Keratinocyte (primary cell): ENCODE results near the gene APBB2. TPM values are rescaled to one million over a fixed set of nuclear protein-coding genes. Genes with fewer than 3 reads are reported as not detected.

Source experiments
- DNase-seq: peaks from one replicate; pipeline ENCODE4 v3.0.0-alpha.2; 2011; ENCODE audit warnings: low read depth, missing footprints, low spot score
- FAIRE-seq: peaks from 2 replicates; lab custom pipeline; 2011; peaks lifted over from hg19 to GRCh38; lab: Jason Lieb, UNC
- H2AFZ ChIP-seq: 2 replicates; pipeline ENCODE4 v1.6.0; 2012; ENCODE audit warnings: low read length, control low read depth, inconsistent platforms; ENCODE audit not compliant: control insufficient read depth
- H3K27ac ChIP-seq: 2 replicates; pipeline ENCODE4 v1.5.1; 2011; ENCODE audit warnings: low read length; ENCODE audit not compliant: control insufficient read depth, insufficient read depth
- H3K27me3 ChIP-seq: 3 replicates; pipeline ENCODE4 v1.6.0; 2011; ENCODE audit warnings: low read length; ENCODE audit not compliant: control insufficient read depth, insufficient read depth; ENCODE audit errors: extremely low read depth
- H3K36me3 ChIP-seq, 2 experiments: 2 replicates in 1 of 2; 3 replicates in 1 of 2; pipeline ENCODE4 v1.5.1; 2011; ENCODE audit warnings: low read length in 2 of 2, mild to moderate bottlenecking in 1 of 2; ENCODE audit not compliant: control insufficient read depth in 2 of 2, insufficient read depth in 2 of 2; ENCODE audit errors: extremely low read depth in 1 of 2
- H3K4me1 ChIP-seq: 3 replicates; pipeline ENCODE4 v1.5.1; 2011; ENCODE audit warnings: low read length; ENCODE audit not compliant: control insufficient read depth, insufficient read depth; ENCODE audit errors: extremely low read depth
- H3K4me2 ChIP-seq: 3 replicates; pipeline ENCODE4 v1.6.0; 2011; ENCODE audit warnings: low read depth, low read length; ENCODE audit not compliant: control insufficient read depth, insufficient read depth; ENCODE audit errors: extremely low read depth
- H3K4me3 ChIP-seq, 3 experiments: fragments of 200-600 bp in 1 of 3; sonication (generic) in 1 of 3; 2 replicates in 2 of 3; 3 replicates in 1 of 3; pipeline ENCODE4 v1.5.1; 2011 to 2016; ENCODE audit warnings: low read length in 3 of 3, mild to moderate bottlenecking in 3 of 3, control low read depth in 2 of 3, inconsistent platforms in 1 of 3, low read depth in 1 of 3, mixed read lengths in 1 of 3, mixed run types in 1 of 3, moderate library complexity in 1 of 3; ENCODE audit not compliant: control insufficient read depth in 2 of 3, insufficient read depth in 2 of 3; ENCODE audit errors: extremely low read depth in 1 of 3
- H3K79me2 ChIP-seq: 2 replicates; pipeline ENCODE4 v1.6.0; 2012; ENCODE audit warnings: low read length; ENCODE audit not compliant: control insufficient read depth, insufficient read depth
- H3K9ac ChIP-seq: 3 replicates; pipeline ENCODE4 v1.6.0; 2011; ENCODE audit warnings: low read length; ENCODE audit not compliant: control insufficient read depth, insufficient read depth; ENCODE audit errors: extremely low read depth
- H3K9me1 ChIP-seq: 3 replicates; pipeline ENCODE4 v1.6.0; 2011; ENCODE audit warnings: low read length; ENCODE audit not compliant: control insufficient read depth, insufficient read depth; ENCODE audit errors: extremely low read depth
- H3K9me3 ChIP-seq: 2 replicates; pipeline ENCODE4 v1.5.1; 2012; ENCODE audit warnings: low read depth, low read length; ENCODE audit not compliant: control insufficient read depth
- H4K20me1 ChIP-seq: 3 replicates; pipeline ENCODE4 v1.6.0; 2011; ENCODE audit warnings: low read length; ENCODE audit not compliant: control insufficient read depth, insufficient read depth; ENCODE audit errors: extremely low read depth
- CTCF ChIP-seq, 3 experiments: IDR thresholded peaks in 1 of 3; conservative IDR thresholded peaks in 1 of 3; optimal IDR thresholded peaks in 1 of 3; 2 replicates in 2 of 3; 3 replicates in 1 of 3; pipeline versions ENCODE3 to v1.5.1; 2011; ENCODE audit warnings: low read length in 3 of 3, mild to moderate bottlenecking in 3 of 3, moderate library complexity in 2 of 3, control low read depth in 1 of 3, inconsistent platforms in 1 of 3; ENCODE audit not compliant: insufficient read depth in 2 of 3; ENCODE audit errors: extremely low read depth in 1 of 3
- EZH2 ChIP-seq: IDR thresholded peaks from one replicate; pipeline ENCODE4 v1.6.1; 2012; ENCODE audit warnings: inconsistent platforms, mild to moderate bottlenecking, low read length, moderate library complexity
- dilution Hi-C: fragments of 300-500 bp; cut with MboI; formaldehyde crosslinking; loops from one replicate; pipeline ENCODE4 v1.7.0; 2020; ENCODE audit warnings: low sequenced_read_pairs; ENCODE audit not compliant: extremely low pct_ligation_motif_present
- polyA plus RNA-seq, 5 experiments: library from polyadenylated mRNA; depleted of rRNA in 3 of 5; stranded (reverse) in 3 of 5; stranded (forward) in 1 of 5; unstranded in 1 of 5; fragments of >200 nt; gene quantifications; 1 replicate in 1 of 5; 2 replicates in 3 of 5; 3 replicates in 1 of 5; pipeline versions ENCODE4 v1.2.1 to v1.2.3, GENCODE V29; 2011 to 2012; ENCODE audit warnings: missing spikeins in 2 of 5, low read depth in 1 of 5, low replicate concordance in 1 of 5

The APBB2 gene
- polyA plus RNA-seq, 1 donor (not counting 4 experiments of a cell fraction or from before 2014, with no cell fraction given), result 57.3 TPM

GRCh38 chr4:41177016-41177415, 37.3 kb downstream of the APBB2 start:
- Histone ChIP-seq H3K27ac (no peak overlapping the region), H3K9me3 (no peaks in the 10 kb centered on the region), H3K36me3 (no peaks in the 10 kb centered on the region), H4K20me1 (peaks cover 2% of the 10 kb centered on the region), H3K79me2 (peaks cover 89% of the 10 kb centered on the region), H3K4me2 (peak overlapping the region; percentile 11), H3K27me3 (no peaks in the 10 kb centered on the region), H3K4me1 (peaks cover 25% of the 10 kb centered on the region), H3K4me3 (no peak overlapping the region), H3K9me1 (peaks cover 2% of the 10 kb centered on the region), H2AFZ (no peak overlapping the region), H3K9ac (no peak overlapping the region)
- FAIRE-seq (peak; percentile 87), DNase-seq (no peak)
- dilution Hi-C loops, result no loop called here
- TF ChIP-seq EZH2, result no peak
- TF ChIP-seq CTCF (optimal IDR thresholded peaks at IDR 0.05 in 1 of 3, IDR thresholded peaks at IDR 0.05 in 1 of 3, conservative IDR thresholded peaks at IDR 0.05 in 1 of 3; ENCODE audit: extremely low read depth in 1 of 3, insufficient read depth in 2 of 3, low read length in 3 of 3), result peak; percentile 16 to 32 (median 27)

DNA sequence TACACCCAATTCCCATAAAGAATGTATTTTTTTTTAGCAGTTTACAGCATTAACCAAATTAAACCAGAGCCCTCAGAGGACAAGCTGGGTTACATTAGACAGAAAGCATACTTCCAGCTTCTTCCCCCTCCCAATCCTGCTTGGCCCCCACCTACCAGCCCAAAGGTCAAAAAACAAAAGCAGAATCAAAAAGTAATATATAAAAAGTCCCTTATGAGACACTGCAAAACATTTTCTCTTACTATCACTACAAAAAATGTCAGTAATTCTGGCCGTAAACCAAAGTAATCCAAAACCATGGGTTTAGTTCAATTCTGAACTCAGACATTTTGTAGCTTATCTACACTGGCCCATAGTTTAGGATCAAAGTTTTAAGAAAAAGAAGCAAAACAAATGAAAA, 38.0 kb downstream of the APBB2 start:
- FAIRE-seq (no peak), DNase-seq (no peak)
- Histone ChIP-seq H3K36me3 (no peaks in the 10 kb centered on the region), H3K4me1 (peaks cover 25% of the 10 kb centered on the region), H3K79me2 (peaks cover 89% of the 10 kb centered on the region), H3K27ac (no peak overlapping the region), H3K27me3 (no peaks in the 10 kb centered on the region), H3K9me1 (peaks cover 2% of the 10 kb centered on the region), H3K9me3 (no peaks in the 10 kb centered on the region), H3K9ac (no peak overlapping the region), H3K4me2 (no peak overlapping the region), H2AFZ (no peak overlapping the region), H4K20me1 (peaks cover 2% of the 10 kb centered on the region), H3K4me3 (no peak overlapping the region)
- TF ChIP-seq CTCF (optimal IDR thresholded peaks at IDR 0.05 in 1 of 3, IDR thresholded peaks at IDR 0.05 in 1 of 3, conservative IDR thresholded peaks at IDR 0.05 in 1 of 3; ENCODE audit: extremely low read depth in 1 of 3, insufficient read depth in 2 of 3, low read length in 3 of 3) (no peak), EZH2 (no peak)
- dilution Hi-C loops, result no loop called here
